OCI-LY7 (cell line): Measurements from ENCODE around the gene MAP4K5.

Experiments used
- CTCF ChIP-seq: fragments of 200-600 bp; sonication (generic); conservative IDR thresholded peaks from 2 replicates; pipeline ENCODE4 v1.5.1; 2014; ENCODE audit warnings: mild to moderate bottlenecking, antibody characterized with exemption, low read length, moderate library complexity, mixed read lengths
- EZH2phosphoT487 ChIP-seq: fragments of 200-600 bp; sonication (generic); IDR thresholded peaks from 2 replicates; pipeline ENCODE4 v1.6.1; 2018; ENCODE audit warnings: low read depth, borderline replicate concordance, mild to moderate bottlenecking, mixed run types, antibody characterized with exemption, low read length, moderate library complexity, mixed read lengths

- TF ChIP-seq CTCF (no peak), EZH2phosphoT487 (no peak)
These were observed 27.9 kb upstream of the MAP4K5 start, which contains the start of gene ATL1 for GRCh38 chr14:50559990-50560930.
